Activated CD8-positive, alpha-beta T cell treated with anti-CD3 and anti-CD28 coated beads for 36 hours (primary cell): ENCODE measurements around the gene IDH2. TPM values are rescaled to one million over a fixed set of nuclear protein-coding genes. Genes with fewer than 3 reads are reported as not detected.

Source experiments
- ATAC-seq: fragments of 200-7000 bp; cut with Tn5 transposase; one replicate; pipeline ENCODE4 v1.10.0; 2021; ENCODE audit warnings: mild to moderate bottlenecking, moderate library complexity
- CTCF ChIA-PET: fragments of 350-600 bp; sonication (Branson Sonifier 250); formaldehyde crosslinking; loops from one replicate; lab custom pipeline; 2021; ENCODE audit warnings: antibody characterized with exemption; lab: Charles Lee
- POLR2A ChIA-PET: fragments of 350-600 bp; sonication (Branson Sonifier 250); formaldehyde crosslinking; loops from one replicate; lab custom pipeline; 2021; ENCODE audit warnings: antibody characterized with exemption; lab: Charles Lee
- DNase-seq: peaks from one replicate; pipeline ENCODE4 v3.0.0-alpha.2; 2020
- H3K27ac Mint-ChIP-seq: one replicate; pipeline ENCODE4 v1.8.0; 2021; ENCODE audit warnings: mild to moderate bottlenecking, mixed read lengths
- H3K27me3 Mint-ChIP-seq: one replicate; pipeline ENCODE4 v1.8.0; 2021; ENCODE audit warnings: mixed read lengths
- H3K36me3 Mint-ChIP-seq: one replicate; pipeline ENCODE4 v1.8.0; 2021; ENCODE audit warnings: low read depth, mixed read lengths
- H3K4me1 Mint-ChIP-seq: one replicate; pipeline ENCODE4 v1.8.0; 2021; ENCODE audit warnings: low read depth, mixed read lengths
- H3K4me3 Mint-ChIP-seq: one replicate; pipeline ENCODE4 v1.8.0; 2021; ENCODE audit warnings: mild to moderate bottlenecking, moderate library complexity, mixed read lengths
- H3K9me3 Mint-ChIP-seq: one replicate; pipeline ENCODE4 v1.8.0; 2021; ENCODE audit warnings: mixed read lengths
- CTCF ChIP-seq: fragments of 200-600 bp; IDR thresholded peaks from one replicate; pipeline ENCODE4 v1.8.0; 2022; ENCODE audit warnings: antibody characterized with exemption, mild to moderate bottlenecking
- intact Hi-C: fragments of 100-400 bp; cut with micrococcal nuclease; formaldehyde crosslinking; loops from one replicate; pipeline ENCODE4 v1.10.0; 2022
- total RNA-seq, 2 experiments: library from RNA; stranded (reverse); gene quantifications; one replicate each; pipeline ENCODE4 v1.2.3, GENCODE V29; 2021

IDH2 gene
- total RNA-seq, 2 experiments from 2014 or later = 171 to 180 TPM

- intact Hi-C loops = no loop called here
- ChIA-PET POLR2A (no interaction called here), CTCF (no interaction called here)
- Mint-ChIP-seq H3K9me3 (no peaks in the 10 kb centered on the region), H3K36me3 (no peaks in the 10 kb centered on the region), H3K4me3 (no peak overlapping the region), H3K27me3 (no peaks in the 10 kb centered on the region), H3K4me1 (peaks cover 4% of the 10 kb centered on the region), H3K27ac (no peak overlapping the region)
- no peak for ATAC-seq
- no peak for DNase-seq
- TF ChIP-seq CTCF = no peak
These were observed 4.4 kb upstream of the IDH2 start for GRCh38 chr15:90106522-90107117.

GRCh38 chr15:90105521-90105920 lies 3.3 kb upstream of the IDH2 start:
- ATAC-seq (no peak), DNase-seq (no peak)
- Mint-ChIP-seq H3K4me3 (no peak overlapping the region), H3K36me3 (peaks cover 6% of the 10 kb centered on the region), H3K27me3 (no peaks in the 10 kb centered on the region), H3K27ac (no peak overlapping the region), H3K4me1 (peaks cover 13% of the 10 kb centered on the region), H3K9me3 (no peaks in the 10 kb centered on the region)
- POLR2A ChIA-PET = no interaction called here
- CTCF ChIA-PET = no interaction called here
- intact Hi-C loops = no loop called here
- TF ChIP-seq CTCF = no peak

- DNase-seq (no peak), ATAC-seq (no peak)
- POLR2A ChIA-PET = interaction anchor here (0.8 kb wide), 1 partner anchor 37 kb away, joined by 3 read pairs; no protein-coding TSS in a partner anchor
- intact Hi-C loops = no loop called here
- Mint-ChIP-seq H3K27me3 (no peaks in the 10 kb centered on the region), H3K36me3 (peaks cover 15% of the 10 kb centered on the region), H3K4me1 (peaks cover 23% of the 10 kb centered on the region), H3K27ac (no peak overlapping the region), H3K9me3 (no peaks in the 10 kb centered on the region), H3K4me3 (no peak overlapping the region)
- TF ChIP-seq CTCF = no peak
- CTCF ChIA-PET = interaction anchor here (1.3 kb wide), 1 partner anchor 14 kb away, joined by 3 read pairs; no protein-coding TSS in a partner anchor
These were observed 2.3 kb upstream of the IDH2 start for GRCh38 chr15:90104551-90104950.

- DNase-seq = no peak
- peak overlapping the region; percentile 69 for H3K4me3 Mint-ChIP-seq
- POLR2A ChIA-PET = interaction anchor here (0.8 to 2.5 kb wide), 2 partner anchors 38 to 210 kb away, joined by 3 to 7 read pairs; partner anchors contain the start of gene AP3S2
These were observed 1.5 kb upstream of the IDH2 start for GRCh38 chr15:90103701-90104329.

More at GRCh38 chr15:90103701-90104329, 1.5 kb upstream of the IDH2 start:
- no peak for ATAC-seq
- H3K27me3 Mint-ChIP-seq = no peaks in the 10 kb centered on the region
- CTCF ChIA-PET = interaction anchor here (1.3 to 2.5 kb wide), 2 partner anchors 15 to 206 kb away, joined by 3 to 7 read pairs; no protein-coding TSS in a partner anchor
- no peak overlapping the region for H3K27ac Mint-ChIP-seq
- H3K9me3 Mint-ChIP-seq = no peaks in the 10 kb centered on the region
- peaks cover 21% of the 10 kb centered on the region for H3K36me3 Mint-ChIP-seq
- no peak for TF ChIP-seq CTCF
- H3K4me1 Mint-ChIP-seq = peaks cover 30% of the 10 kb centered on the region
- intact Hi-C loops = no loop called here
